Mesendoderm (in vitro differentiated cells): ENCODE results near the gene SDR9C7.
"Not testable (repeated sequence)": the region's sequence is repeated elsewhere in the genome, so short reads cannot be mapped to it uniquely, and the experiment has no call there.

Experiments used
- DNase-seq: peaks from one replicate; pipeline ENCODE4 v3.0.0; 2013
- H2AK5ac ChIP-seq: 2 replicates; pipeline ENCODE4 v1.6.1; 2013; ENCODE audit warnings: low read length, inconsistent platforms
- H2BK120ac ChIP-seq: 2 replicates; pipeline ENCODE4 v1.6.1; 2013; ENCODE audit warnings: low read depth, mild to moderate bottlenecking, low read length, moderate library complexity, mixed read lengths
- H2BK15ac ChIP-seq: replicated peaks from 2 replicates; pipeline ENCODE4 v1.6.1; 2013; ENCODE audit warnings: low read depth, mild to moderate bottlenecking, moderate library complexity
- H2BK5ac ChIP-seq: 2 replicates; pipeline ENCODE4 v1.6.1; 2013; ENCODE audit warnings: low read length, inconsistent platforms
- H3K18ac ChIP-seq: 2 replicates; pipeline ENCODE4 v1.6.1; 2013; ENCODE audit warnings: mild to moderate bottlenecking, low read length, mixed read lengths
- H3K23ac ChIP-seq: one replicate; pipeline ENCODE4 v1.6.1; 2013; ENCODE audit warnings: low read length
- H3K27ac ChIP-seq: 2 replicates; pipeline ENCODE4 v1.5.1; 2013; ENCODE audit warnings: low read depth, mild to moderate bottlenecking, inconsistent platforms, low read length, moderate library complexity
- H3K27me3 ChIP-seq: 2 replicates; pipeline ENCODE4 v1.6.1; 2013; ENCODE audit warnings: low read length, control low read depth, mild to moderate bottlenecking, inconsistent platforms; ENCODE audit not compliant: insufficient read depth, poor library complexity
- H3K36me3 ChIP-seq: 2 replicates; pipeline ENCODE4 v1.6.1; 2013; ENCODE audit warnings: low read length, inconsistent platforms; ENCODE audit not compliant: control insufficient read depth, insufficient read depth
- H3K4ac ChIP-seq: one replicate; pipeline ENCODE4 v1.6.1; 2013; ENCODE audit warnings: low read depth, mild to moderate bottlenecking, low read length, moderate library complexity
- H3K4me1 ChIP-seq: 2 replicates; pipeline ENCODE4 v1.6.1; 2013; ENCODE audit warnings: low read depth, low read length, inconsistent platforms; ENCODE audit not compliant: control insufficient read depth
- H3K4me2 ChIP-seq: 2 replicates; pipeline ENCODE4 v1.6.1; 2013; ENCODE audit warnings: low read length
- H3K4me3 ChIP-seq: 2 replicates; pipeline ENCODE4 v1.5.1; 2013; ENCODE audit warnings: mild to moderate bottlenecking, low read length
- H3K56ac ChIP-seq: one replicate; pipeline ENCODE4 v1.6.1; 2013; ENCODE audit warnings: low read length
- H3K79me1 ChIP-seq: 2 replicates; pipeline ENCODE4 v1.6.1; 2013; ENCODE audit warnings: low read length, inconsistent platforms
- H3K79me2 ChIP-seq: 2 replicates; pipeline ENCODE4 v1.6.1; 2013; ENCODE audit warnings: mild to moderate bottlenecking, low read length; ENCODE audit not compliant: control insufficient read depth, insufficient read depth
- H3K9ac ChIP-seq: 2 replicates; pipeline ENCODE4 v1.6.1; 2013; ENCODE audit warnings: low read length, inconsistent platforms
- H4K5ac ChIP-seq: one replicate; pipeline ENCODE4 v1.6.1; 2013; ENCODE audit warnings: low read length
- H4K8ac ChIP-seq: one replicate; pipeline ENCODE4 v1.6.1; 2013; ENCODE audit warnings: low read depth, mild to moderate bottlenecking, control low read depth, low read length, moderate library complexity
- WGBS: extraction: QIAGEN DNeasy Blood & Tissue Kit; methylation state at CpG from one replicate; pipeline ENCODE4 v1.1.7; 2013; ENCODE audit warnings: low lambda C conversion rate, missing lambda C conversion rate; ENCODE audit not compliant: insufficient coverage; ENCODE audit errors: extremely low coverage; 5-methylcytosine and 5-hydroxymethylcytosine counted together

Gene SDR9C7

DNA sequence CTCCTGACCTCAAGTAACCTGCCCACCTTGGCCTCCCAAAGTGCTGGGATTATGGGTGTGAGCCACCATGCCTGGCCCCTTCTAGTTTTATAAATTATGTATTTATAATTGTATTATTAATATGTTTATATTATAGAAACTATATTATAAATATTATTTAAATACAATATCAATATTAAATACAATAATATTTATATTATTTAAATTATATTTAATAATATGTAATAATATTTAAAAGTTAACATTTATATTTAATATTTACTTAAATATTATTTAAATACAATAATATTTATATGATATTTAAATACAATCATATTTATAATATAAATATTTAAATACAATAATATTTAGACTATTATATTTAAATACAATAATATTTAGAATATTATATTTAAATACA lies 20.0 kb downstream of the SDR9C7 start:
- H3K4me3 ChIP-seq = no peak overlapping the region
- H3K4ac ChIP-seq = no peak overlapping the region
- no peaks in the 10 kb centered on the region for H3K4me1 ChIP-seq
- no peak overlapping the region for H4K5ac ChIP-seq
- no peak overlapping the region for H3K23ac ChIP-seq
- no peak overlapping the region for H2BK15ac ChIP-seq
- no peak overlapping the region for H2AK5ac ChIP-seq
- no peak overlapping the region for H3K9ac ChIP-seq
- no peak overlapping the region for H3K27ac ChIP-seq
- H2BK5ac ChIP-seq = no peak overlapping the region
- H3K27me3 ChIP-seq = no peaks in the 10 kb centered on the region
- no peak for DNase-seq
- H3K18ac ChIP-seq = no peak overlapping the region
- no peaks in the 10 kb centered on the region for H3K79me1 ChIP-seq
- no peaks in the 10 kb centered on the region for H3K79me2 ChIP-seq
- H2BK120ac ChIP-seq = no peak overlapping the region
- no peak overlapping the region for H3K56ac ChIP-seq
- no peak overlapping the region for H3K4me2 ChIP-seq
- H4K8ac ChIP-seq = no peak overlapping the region
- H3K36me3 ChIP-seq = no peaks in the 10 kb centered on the region

DNA sequence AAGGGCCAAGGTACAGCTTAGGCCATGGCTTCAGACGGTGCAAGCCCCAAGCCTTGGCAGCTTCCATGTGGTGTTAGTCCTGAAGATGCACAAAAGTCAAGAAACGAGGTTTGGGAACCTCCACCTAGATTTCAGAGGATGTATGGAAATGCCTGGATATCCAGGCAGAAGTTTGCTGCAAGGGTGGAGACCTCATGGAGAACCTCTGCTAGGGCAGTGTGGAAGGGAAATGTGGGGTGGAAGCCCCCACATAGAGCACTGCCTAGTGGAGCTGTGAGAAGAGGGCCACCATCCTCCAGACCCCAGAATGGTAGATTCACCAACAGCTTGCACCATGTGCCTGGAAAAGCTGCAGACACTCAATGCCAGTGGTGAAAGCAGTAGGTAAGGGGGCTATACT lies 24.8 kb downstream of the SDR9C7 start:
- not testable (repeated sequence) for H2BK120ac ChIP-seq, H3K18ac ChIP-seq, H3K56ac ChIP-seq, H3K27me3 ChIP-seq, H3K79me2 ChIP-seq, H3K23ac ChIP-seq, H3K79me1 ChIP-seq, H2AK5ac ChIP-seq, H3K4me2 ChIP-seq, H3K4ac ChIP-seq, H4K8ac ChIP-seq, H3K9ac ChIP-seq, H3K4me1 ChIP-seq, H2BK5ac ChIP-seq, DNase-seq, H3K36me3 ChIP-seq, H3K27ac ChIP-seq, H4K5ac ChIP-seq, H2BK15ac ChIP-seq, H3K4me3 ChIP-seq
- no CpG with 5 or more reads among the region's 2 CpGs for WGBS

DNA sequence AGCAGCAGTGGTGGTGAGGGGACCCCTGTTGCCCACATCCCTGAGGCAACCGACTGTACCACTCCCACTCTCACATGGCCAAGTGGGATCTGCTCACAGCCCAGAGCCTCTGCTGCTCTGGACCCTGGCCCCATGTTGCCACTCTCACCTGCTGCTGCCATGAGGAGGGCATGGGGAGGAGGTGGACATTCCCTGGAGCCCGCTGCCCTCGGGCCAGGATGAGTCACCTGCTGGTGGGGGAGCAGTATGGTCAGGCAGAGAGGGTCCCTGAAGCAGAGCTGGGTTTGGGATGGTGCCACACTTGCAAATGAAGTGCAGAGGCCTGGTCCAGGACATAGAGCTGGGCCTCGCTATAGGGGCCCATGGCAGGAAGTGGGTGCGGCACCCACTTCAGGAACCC lies 26.1 kb downstream of the SDR9C7 start:
- Histone ChIP-seq H2AK5ac (no peak overlapping the region), H3K4ac (no peak overlapping the region), H3K79me1 (no peaks in the 10 kb centered on the region), H3K23ac (no peak overlapping the region), H4K8ac (no peak overlapping the region), H3K4me1 (no peaks in the 10 kb centered on the region), H3K27me3 (no peaks in the 10 kb centered on the region), H4K5ac (no peak overlapping the region), H3K4me2 (no peak overlapping the region), H3K4me3 (no peak overlapping the region), H2BK120ac (no peak overlapping the region), H3K56ac (no peak overlapping the region), H3K36me3 (no peaks in the 10 kb centered on the region), H3K79me2 (no peaks in the 10 kb centered on the region), H2BK15ac (no peak overlapping the region), H2BK5ac (no peak overlapping the region), H3K9ac (no peak overlapping the region), H3K27ac (no peak overlapping the region), H3K18ac (no peak overlapping the region)
- DNase-seq = no peak
- no CpG with 5 or more reads among the region's 5 CpGs for WGBS

DNA sequence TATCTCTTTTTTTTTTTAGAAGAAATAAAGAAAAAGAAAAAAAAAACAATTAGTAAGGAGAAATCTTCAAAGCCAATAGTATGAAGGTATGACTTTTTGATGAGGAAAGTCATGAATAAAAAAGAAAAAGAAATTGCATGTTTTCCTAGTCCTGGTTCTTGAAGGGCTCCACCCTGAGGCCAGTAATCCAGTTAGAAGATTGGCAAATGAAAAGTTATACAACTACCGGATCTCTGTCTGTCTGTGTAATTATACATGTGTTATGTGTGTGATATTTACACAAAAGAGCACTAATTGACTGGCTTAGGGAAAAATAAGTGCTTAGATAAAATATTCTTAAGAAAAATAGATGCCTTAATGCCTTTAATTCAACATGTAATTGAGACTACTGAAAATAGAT lies 28.4 kb downstream of the SDR9C7 start:
- H3K79me1 ChIP-seq = no peaks in the 10 kb centered on the region
- H3K4me1 ChIP-seq = no peaks in the 10 kb centered on the region
- H2BK5ac ChIP-seq = no peak overlapping the region
- no peak overlapping the region for H3K9ac ChIP-seq
- H3K18ac ChIP-seq = no peak overlapping the region
- no peak overlapping the region for H2BK120ac ChIP-seq
- WGBS = no CpG with 5 or more reads among the region's 1 CpG
- no peaks in the 10 kb centered on the region for H3K79me2 ChIP-seq
- H3K36me3 ChIP-seq = no peaks in the 10 kb centered on the region
- no peak overlapping the region for H3K23ac ChIP-seq
- no peak overlapping the region for H3K4ac ChIP-seq
- H4K8ac ChIP-seq = no peak overlapping the region
- DNase-seq = no peak
- no peak overlapping the region for H2AK5ac ChIP-seq
- H3K56ac ChIP-seq = no peak overlapping the region
- no peak overlapping the region for H3K4me3 ChIP-seq
- no peak overlapping the region for H3K27ac ChIP-seq
- H3K27me3 ChIP-seq = no peaks in the 10 kb centered on the region
- no peak overlapping the region for H4K5ac ChIP-seq
- no peak overlapping the region for H2BK15ac ChIP-seq
- H3K4me2 ChIP-seq = no peak overlapping the region

DNA sequence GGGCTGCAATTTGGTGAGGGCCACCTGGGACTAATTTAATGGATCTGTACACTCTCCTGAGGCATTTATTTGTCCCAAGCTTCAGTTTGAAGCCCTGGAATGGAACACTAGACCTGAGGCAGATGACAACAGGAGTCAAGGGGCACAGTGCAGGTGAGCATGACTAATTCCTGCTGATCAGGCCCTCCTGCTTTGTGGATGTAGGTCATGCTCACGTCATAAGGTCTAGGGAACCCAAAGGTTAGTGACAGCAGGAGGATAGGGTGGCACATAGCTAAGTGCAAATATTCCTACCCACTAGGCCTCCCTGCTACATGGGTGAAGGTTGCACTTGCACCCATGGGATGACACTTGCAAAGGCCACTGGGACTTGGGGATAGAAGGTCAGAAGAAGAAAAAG lies 30.8 kb downstream of the SDR9C7 start:
- H3K4me2 ChIP-seq = no peak overlapping the region

DNA sequence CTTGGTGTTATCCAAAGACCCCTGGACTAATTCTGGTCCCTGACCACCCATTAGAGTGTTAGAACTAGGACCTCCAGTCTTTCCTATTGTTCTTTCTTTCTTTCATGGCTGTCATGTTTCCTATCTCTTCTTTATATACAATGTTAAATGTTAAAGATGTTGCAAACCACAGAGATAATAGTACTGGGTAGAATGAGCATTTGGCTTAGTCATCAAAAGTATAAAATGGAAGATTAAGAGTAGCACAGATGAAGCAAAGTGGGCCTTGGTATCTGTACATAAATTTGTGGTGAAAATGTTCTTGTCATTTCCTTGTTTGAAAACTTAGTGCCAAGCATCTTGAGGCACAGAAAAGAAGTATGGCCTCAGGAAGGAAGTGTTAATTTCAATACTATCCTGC lies 32.9 kb downstream of the SDR9C7 start:
- not testable (repeated sequence) for H3K79me2 ChIP-seq, H3K23ac ChIP-seq, H3K4me1 ChIP-seq, H2BK15ac ChIP-seq, H3K18ac ChIP-seq, H4K8ac ChIP-seq, H3K27ac ChIP-seq, H2BK120ac ChIP-seq, DNase-seq, H3K4me3 ChIP-seq, H4K5ac ChIP-seq, H3K56ac ChIP-seq, H3K36me3 ChIP-seq, H2AK5ac ChIP-seq, H3K79me1 ChIP-seq, H3K9ac ChIP-seq, H3K4me2 ChIP-seq, H2BK5ac ChIP-seq, H3K27me3 ChIP-seq, H3K4ac ChIP-seq

More for the DNA sequence above, 30.8 kb downstream of the SDR9C7 start:
- Histone ChIP-seq H4K5ac (no peak overlapping the region), H3K79me1 (no peaks in the 10 kb centered on the region), H3K23ac (no peak overlapping the region), H3K4ac (no peak overlapping the region), H3K4me3 (no peak overlapping the region), H3K4me1 (no peaks in the 10 kb centered on the region), H3K79me2 (no peaks in the 10 kb centered on the region), H3K9ac (no peak overlapping the region), H2AK5ac (no peak overlapping the region), H3K56ac (no peak overlapping the region), H2BK15ac (no peak overlapping the region), H3K27me3 (no peaks in the 10 kb centered on the region), H3K36me3 (no peaks in the 10 kb centered on the region), H2BK5ac (no peak overlapping the region), H3K27ac (no peak overlapping the region), H2BK120ac (no peak overlapping the region), H3K18ac (no peak overlapping the region), H4K8ac (no peak overlapping the region)
- WGBS = no CpG with 5 or more reads among the region's 1 CpG
- DNase-seq = no peak
